GM23338 (cell line): ENCODE data around the gene GNB1L. TPM values are rescaled to one million over a fixed set of nuclear protein-coding genes. Genes with fewer than 3 reads are reported as not detected.

Experiments used
- ATAC-seq: fragments of 200-7000 bp; cut with Tn5 transposase; 3 replicates; pipeline ENCODE4 v1.9.1; 2020
- DNase-seq: peaks from one replicate; pipeline ENCODE4 v3.0.0-alpha.2; 2015; ENCODE audit warnings: low spot score
- H2AFZ ChIP-seq: fragments of 200-600 bp; sonication (generic); 2 replicates; pipeline ENCODE4 v1.8.0; 2016; ENCODE audit warnings: antibody characterized with exemption, mild to moderate bottlenecking, moderate library complexity
- H3F3A ChIP-seq: fragments of 200-600 bp; sonication (generic); replicated peaks from 2 replicates; pipeline ENCODE4 v1.8.0; 2017; ENCODE audit warnings: antibody characterized with exemption, mixed run types, low read depth
- H3K27ac ChIP-seq: fragments of 200-600 bp; sonication (generic); 2 replicates; pipeline ENCODE4 v1.6.1; 2016; ENCODE audit warnings: low read depth
- H3K27me3 ChIP-seq: fragments of 200-600 bp; sonication (generic); 2 replicates; pipeline ENCODE4 v1.8.0; 2016; ENCODE audit warnings: mild to moderate bottlenecking, mixed run types, moderate library complexity; ENCODE audit not compliant: insufficient read depth
- H3K36me3 ChIP-seq: fragments of 200-600 bp; sonication (generic); 2 replicates; pipeline ENCODE4 v1.8.0; 2016; ENCODE audit warnings: mild to moderate bottlenecking; ENCODE audit not compliant: insufficient read depth
- H3K4me1 ChIP-seq: fragments of 200-600 bp; sonication (generic); 2 replicates; pipeline ENCODE4 v1.8.0; 2016; ENCODE audit warnings: mild to moderate bottlenecking, moderate library complexity; ENCODE audit not compliant: insufficient read depth
- H3K4me2 ChIP-seq: fragments of 200-600 bp; sonication (generic); 2 replicates; pipeline ENCODE4 v1.7.1; 2017; ENCODE audit warnings: mixed run types
- H3K4me3 ChIP-seq: fragments of 200-600 bp; sonication (generic); 2 replicates; pipeline ENCODE4 v1.6.1; 2016; ENCODE audit warnings: mixed run types
- H3K79me2 ChIP-seq: fragments of 200-600 bp; sonication (generic); replicated peaks from 2 replicates; pipeline ENCODE4 v1.8.0; 2017; ENCODE audit warnings: mild to moderate bottlenecking; ENCODE audit not compliant: insufficient read depth
- H3K9me2 ChIP-seq: fragments of 200-600 bp; sonication (generic); 2 replicates; pipeline ENCODE4 v1.8.0; 2017; ENCODE audit not compliant: insufficient read depth
- H4K20me1 ChIP-seq: fragments of 200-600 bp; sonication (generic); replicated peaks from 2 replicates; pipeline ENCODE4 v1.8.0; 2017; ENCODE audit warnings: mild to moderate bottlenecking; ENCODE audit not compliant: insufficient read depth
- H3K27ac Mint-ChIP-seq: 2 replicates; pipeline ENCODE4 v1.8.0; 2020; ENCODE audit warnings: inconsistent platforms, mild to moderate bottlenecking, moderate library complexity, mixed read lengths
- H3K27me3 Mint-ChIP-seq: 3 replicates; pipeline ENCODE4 v1.8.0; 2022; ENCODE audit warnings: low read depth, mild to moderate bottlenecking, moderate library complexity, mixed read lengths, inconsistent platforms; ENCODE audit not compliant: insufficient read depth, poor library complexity
- H3K36me3 Mint-ChIP-seq: 3 replicates; pipeline ENCODE4 v1.8.0; 2021; ENCODE audit warnings: low read depth, mild to moderate bottlenecking, inconsistent platforms, moderate library complexity, mixed read lengths
- H3K4me1 Mint-ChIP-seq: 3 replicates; pipeline ENCODE4 v1.8.0; 2020; ENCODE audit warnings: mild to moderate bottlenecking, inconsistent platforms, mixed read lengths
- H3K4me3 Mint-ChIP-seq: 3 replicates; pipeline ENCODE4 v1.8.0; 2021; ENCODE audit warnings: moderate library complexity, mild to moderate bottlenecking, inconsistent platforms, mixed read lengths
- H3K9me3 Mint-ChIP-seq: 3 replicates; pipeline ENCODE4 v1.8.0; 2020; ENCODE audit warnings: moderate library complexity, mild to moderate bottlenecking, inconsistent platforms, mixed read lengths
- CREB1 ChIP-seq: fragments of 250-450 bp; sonication (Bioruptor Pico); IDR thresholded peaks from 2 replicates; pipeline ENCODE4 v1.5.0; 2020; ENCODE audit warnings: low read depth, mild to moderate bottlenecking, moderate library complexity
- EZH2 ChIP-seq: fragments of 200-600 bp; sonication (generic); IDR thresholded peaks from one replicate; pipeline ENCODE4 v1.8.0; 2017; ENCODE audit warnings: antibody characterized with exemption, mild to moderate bottlenecking, low read depth; ENCODE audit not compliant: unreplicated experiment
- EZH2phosphoT487 ChIP-seq: fragments of 200-600 bp; sonication (generic); IDR thresholded peaks from one replicate; pipeline ENCODE4 v1.8.1; 2018; ENCODE audit warnings: antibody characterized with exemption; ENCODE audit not compliant: unreplicated experiment
- JUNB ChIP-seq: IDR thresholded peaks from one replicate; pipeline ENCODE4 v1.6.1; 2016; ENCODE audit warnings: antibody characterized with exemption; ENCODE audit not compliant: unreplicated experiment
- NANOG ChIP-seq: IDR thresholded peaks from 2 replicates; pipeline ENCODE4 v1.6.1; 2016; ENCODE audit warnings: antibody characterized with exemption, borderline replicate concordance
- POLR2AphosphoS5 ChIP-seq: IDR thresholded peaks from 2 replicates; pipeline ENCODE4 v1.6.1; 2016; ENCODE audit warnings: antibody characterized with exemption, low read depth
- STAT1 ChIP-seq: IDR thresholded peaks from one replicate; pipeline ENCODE4 v1.6.1; 2016; ENCODE audit warnings: antibody characterized with exemption; ENCODE audit not compliant: unreplicated experiment
- ZNF114 ChIP-seq: fragments of 250-450 bp; sonication (Bioruptor Pico); IDR thresholded peaks from 2 replicates; pipeline ENCODE4 v1.5.0; 2020; ENCODE audit warnings: mild to moderate bottlenecking, moderate library complexity
- ZNF331 ChIP-seq: fragments of 250-450 bp; sonication (Bioruptor Pico); IDR thresholded peaks from 2 replicates; pipeline ENCODE4 v1.5.0; 2020; ENCODE audit warnings: low read depth, mild to moderate bottlenecking, moderate library complexity
- polyA plus RNA-seq: library from polyadenylated mRNA; unstranded; fragments of >200 nt; fragmentation: Nextera tagmentation; extraction: Ambion mirVana; gene quantifications from 2 replicates; pipeline ENCODE4 v1.2.1, GENCODE V29; 2016
- total RNA-seq: library from RNA; depleted of rRNA; stranded (reverse); fragments of >200 nt; shearing (Covaris generic); gene quantifications from 2 replicates; pipeline ENCODE4 v1.2.3, GENCODE V29; 2014
- TF ChIP-seq, protein P1 (sequence below), 2 experiments: fragments of 200-600 bp in 1 of 2; sonication (generic) in 1 of 2; conservative IDR thresholded peaks; 2 replicates each; pipeline versions ENCODE4 v1.5.1 to v1.6.1; 2016 to 2017; ENCODE audit warnings: antibody characterized with exemption in 2 of 2, low read depth in 2 of 2, mild to moderate bottlenecking in 2 of 2, moderate library complexity in 1 of 2
- TF ChIP-seq, protein P2 (sequence below): IDR thresholded peaks from one replicate; pipeline ENCODE4 v1.6.1; 2018; ENCODE audit warnings: antibody characterized with exemption; ENCODE audit not compliant: unreplicated experiment

The GNB1L gene
- total and polyA plus RNA-seq, 2 experiments from 2014 or later, result 15.2 to 27.8 TPM

DNA sequence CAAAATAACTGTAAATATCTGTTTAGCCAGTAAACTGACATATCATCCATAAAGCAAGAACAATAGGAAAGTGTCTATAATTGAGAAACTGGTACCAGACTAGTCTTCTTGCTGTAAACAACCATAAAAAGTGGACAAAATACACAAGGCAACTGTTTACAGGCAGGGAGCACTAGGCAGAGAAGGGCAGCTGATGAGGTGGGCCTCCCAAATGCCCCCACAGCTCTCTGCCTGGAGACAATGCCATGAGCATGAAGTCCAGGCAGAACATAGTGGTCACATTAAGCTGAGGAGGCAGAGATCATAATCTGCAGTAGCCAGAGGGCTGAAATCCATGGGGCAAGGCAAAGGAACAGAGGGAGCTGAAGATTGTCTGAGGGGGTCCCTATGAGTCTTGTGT lies 63.4 kb downstream of the GNB1L start:
- Mint-ChIP-seq H3K27me3 (peaks cover 7% of the 10 kb centered on the region), H3K4me3 (no peak overlapping the region), H3K27ac (no peak overlapping the region), H3K36me3 (peaks cover 4% of the 10 kb centered on the region; the same call in 2 of the 3 replicates), H3K4me1 (no peaks in the 10 kb centered on the region), H3K9me3 (no peaks in the 10 kb centered on the region)
- Histone ChIP-seq H3K27me3 (no peaks in the 10 kb centered on the region), H3K4me2 (no peak overlapping the region), H4K20me1 (no peaks in the 10 kb centered on the region; the same call in 1 of the 2 replicates), H3K9me2 (no peaks in the 10 kb centered on the region), H3K36me3 (no peaks in the 10 kb centered on the region; the same call in 1 of the 2 replicates), H3K27ac (no peak overlapping the region), H3K4me3 (no peak overlapping the region), H2AFZ (no peak overlapping the region), H3K79me2 (no peaks in the 10 kb centered on the region), H3K4me1 (no peaks in the 10 kb centered on the region), H3F3A (no peaks in the 10 kb centered on the region)
- DNase-seq, result no peak
- no peak for TF ChIP-seq JUNB
- TF ChIP-seq, protein P1, sequence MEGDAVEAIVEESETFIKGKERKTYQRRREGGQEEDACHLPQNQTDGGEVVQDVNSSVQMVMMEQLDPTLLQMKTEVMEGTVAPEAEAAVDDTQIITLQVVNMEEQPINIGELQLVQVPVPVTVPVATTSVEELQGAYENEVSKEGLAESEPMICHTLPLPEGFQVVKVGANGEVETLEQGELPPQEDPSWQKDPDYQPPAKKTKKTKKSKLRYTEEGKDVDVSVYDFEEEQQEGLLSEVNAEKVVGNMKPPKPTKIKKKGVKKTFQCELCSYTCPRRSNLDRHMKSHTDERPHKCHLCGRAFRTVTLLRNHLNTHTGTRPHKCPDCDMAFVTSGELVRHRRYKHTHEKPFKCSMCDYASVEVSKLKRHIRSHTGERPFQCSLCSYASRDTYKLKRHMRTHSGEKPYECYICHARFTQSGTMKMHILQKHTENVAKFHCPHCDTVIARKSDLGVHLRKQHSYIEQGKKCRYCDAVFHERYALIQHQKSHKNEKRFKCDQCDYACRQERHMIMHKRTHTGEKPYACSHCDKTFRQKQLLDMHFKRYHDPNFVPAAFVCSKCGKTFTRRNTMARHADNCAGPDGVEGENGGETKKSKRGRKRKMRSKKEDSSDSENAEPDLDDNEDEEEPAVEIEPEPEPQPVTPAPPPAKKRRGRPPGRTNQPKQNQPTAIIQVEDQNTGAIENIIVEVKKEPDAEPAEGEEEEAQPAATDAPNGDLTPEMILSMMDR (conservative IDR thresholded peaks at IDR 0.05; ENCODE audit: low read depth in 2 of 2), result no peak
- no peak for TF ChIP-seq POLR2AphosphoS5
- no peak for TF ChIP-seq CREB1 (CRISPR knock-in tag)
- no peak for TF ChIP-seq ZNF114
- no peak for TF ChIP-seq STAT1
- TF ChIP-seq, protein P2, sequence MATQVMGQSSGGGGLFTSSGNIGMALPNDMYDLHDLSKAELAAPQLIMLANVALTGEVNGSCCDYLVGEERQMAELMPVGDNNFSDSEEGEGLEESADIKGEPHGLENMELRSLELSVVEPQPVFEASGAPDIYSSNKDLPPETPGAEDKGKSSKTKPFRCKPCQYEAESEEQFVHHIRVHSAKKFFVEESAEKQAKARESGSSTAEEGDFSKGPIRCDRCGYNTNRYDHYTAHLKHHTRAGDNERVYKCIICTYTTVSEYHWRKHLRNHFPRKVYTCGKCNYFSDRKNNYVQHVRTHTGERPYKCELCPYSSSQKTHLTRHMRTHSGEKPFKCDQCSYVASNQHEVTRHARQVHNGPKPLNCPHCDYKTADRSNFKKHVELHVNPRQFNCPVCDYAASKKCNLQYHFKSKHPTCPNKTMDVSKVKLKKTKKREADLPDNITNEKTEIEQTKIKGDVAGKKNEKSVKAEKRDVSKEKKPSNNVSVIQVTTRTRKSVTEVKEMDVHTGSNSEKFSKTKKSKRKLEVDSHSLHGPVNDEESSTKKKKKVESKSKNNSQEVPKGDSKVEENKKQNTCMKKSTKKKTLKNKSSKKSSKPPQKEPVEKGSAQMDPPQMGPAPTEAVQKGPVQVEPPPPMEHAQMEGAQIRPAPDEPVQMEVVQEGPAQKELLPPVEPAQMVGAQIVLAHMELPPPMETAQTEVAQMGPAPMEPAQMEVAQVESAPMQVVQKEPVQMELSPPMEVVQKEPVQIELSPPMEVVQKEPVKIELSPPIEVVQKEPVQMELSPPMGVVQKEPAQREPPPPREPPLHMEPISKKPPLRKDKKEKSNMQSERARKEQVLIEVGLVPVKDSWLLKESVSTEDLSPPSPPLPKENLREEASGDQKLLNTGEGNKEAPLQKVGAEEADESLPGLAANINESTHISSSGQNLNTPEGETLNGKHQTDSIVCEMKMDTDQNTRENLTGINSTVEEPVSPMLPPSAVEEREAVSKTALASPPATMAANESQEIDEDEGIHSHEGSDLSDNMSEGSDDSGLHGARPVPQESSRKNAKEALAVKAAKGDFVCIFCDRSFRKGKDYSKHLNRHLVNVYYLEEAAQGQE, result no peak
- no peak for TF ChIP-seq EZH2
- TF ChIP-seq EZH2phosphoT487, result no peak
- TF ChIP-seq ZNF331 (CRISPR knock-in tag), result no peak
- TF ChIP-seq NANOG, result no peak
- ATAC-seq, result no peak

DNA sequence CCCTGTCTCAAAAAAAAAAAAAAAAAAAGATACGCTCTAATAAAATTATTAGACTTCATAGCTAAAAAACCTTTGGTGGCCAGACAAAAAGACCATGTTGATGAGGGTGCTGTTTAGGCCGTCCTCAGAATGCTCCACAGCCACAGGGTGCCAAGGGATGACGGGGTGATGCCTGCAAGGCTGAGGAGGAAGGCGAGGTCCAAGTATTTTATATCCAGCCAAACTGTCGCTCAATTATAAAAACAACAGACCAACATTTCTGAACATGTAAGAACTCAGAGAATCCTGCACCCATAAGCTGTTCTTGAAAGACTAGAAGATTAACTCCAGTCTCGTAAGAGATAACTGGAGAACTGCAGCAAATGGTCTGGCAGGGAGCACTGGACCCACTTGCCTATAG lies 64.8 kb downstream of the GNB1L start:
- no peak overlapping the region for H3K4me3 ChIP-seq
- no peaks in the 10 kb centered on the region; the same call in 1 of the 2 replicates for H4K20me1 ChIP-seq
- H3K27ac ChIP-seq, result no peak overlapping the region
- no peak overlapping the region for H3K27ac Mint-ChIP-seq
- no peak overlapping the region for H3K4me3 Mint-ChIP-seq
- H3K4me1 ChIP-seq, result no peaks in the 10 kb centered on the region
- no peaks in the 10 kb centered on the region for H3F3A ChIP-seq
- no peaks in the 10 kb centered on the region for H3K9me2 ChIP-seq
- no peak for TF ChIP-seq JUNB
- no peak for TF ChIP-seq STAT1
- TF ChIP-seq, protein P1 (conservative IDR thresholded peaks at IDR 0.05; ENCODE audit: low read depth in 2 of 2), result no peak
- TF ChIP-seq ZNF114, result no peak
- H3K36me3 ChIP-seq, result no peaks in the 10 kb centered on the region; the same call in 1 of the 2 replicates
- ATAC-seq (no peak), DNase-seq (no peak)
- H3K9me3 Mint-ChIP-seq, result no peaks in the 10 kb centered on the region
- no peaks in the 10 kb centered on the region for H3K79me2 ChIP-seq
- H3K27me3 Mint-ChIP-seq, result peaks cover 7% of the 10 kb centered on the region
- no peaks in the 10 kb centered on the region for H3K27me3 ChIP-seq
- no peak overlapping the region for H2AFZ ChIP-seq
- no peaks in the 10 kb centered on the region; the same call in 2 of the 3 replicates for H3K4me1 Mint-ChIP-seq
- peaks cover 4% of the 10 kb centered on the region; the same call in 2 of the 3 replicates for H3K36me3 Mint-ChIP-seq
- H3K4me2 ChIP-seq, result no peak overlapping the region
